K562 (cell line): ENCODE data around the gene CITED2. TPM values are rescaled to one million over a fixed set of nuclear protein-coding genes. Genes with fewer than 3 reads are reported as not detected.
A peak's percentile ranks its signal among the peaks of the same experiment; 100 is the strongest.

ENCODE experiments used
- ARNT ChIP-seq, 2 experiments: fragments of 450-650 bp; IDR thresholded peaks; 2 replicates each; pipeline ENCODE4 v1.6.1; 2016; ENCODE audit warnings: mild to moderate bottlenecking in 1 of 2
- CC2D1A ChIP-seq: fragments of 450-650 bp; IDR thresholded peaks from 2 replicates; pipeline ENCODE4 v1.6.1; 2017; ENCODE audit warnings: mild to moderate bottlenecking
- CSDE1 ChIP-seq, 2 experiments: fragments of 450-650 bp; IDR thresholded peaks; 2 replicates each; pipeline ENCODE4 v1.6.1; 2016; ENCODE audit warnings: mild to moderate bottlenecking in 1 of 2
- CTCF ChIP-seq, 3 experiments: IDR thresholded peaks in 2 of 3; conservative IDR thresholded peaks in 1 of 3; 2 replicates each; pipeline ENCODE4 v1.5.1; 2011 to 2012; ENCODE audit warnings: low read length in 3 of 3, mild to moderate bottlenecking in 3 of 3, control low read depth in 2 of 3, improper control_type of control experiment in 1 of 3, inconsistent platforms in 1 of 3, low read depth in 1 of 3, mixed read lengths in 1 of 3, moderate library complexity in 1 of 3; ENCODE audit not compliant: insufficient read depth in 2 of 3
- E2F3 ChIP-seq: fragments of 250-450 bp; sonication (Bioruptor Pico); IDR thresholded peaks from 2 replicates; pipeline ENCODE4 v1.4.0; 2020; ENCODE audit warnings: mild to moderate bottlenecking
- EP400 ChIP-seq: fragments of 450-650 bp; IDR thresholded peaks from 2 replicates; pipeline ENCODE4 v1.6.1; 2017; ENCODE audit warnings: antibody characterized with exemption, mild to moderate bottlenecking, moderate library complexity
- HMG20B ChIP-seq: fragments of 250-450 bp; sonication (Bioruptor Pico); IDR thresholded peaks from 2 replicates; pipeline ENCODE4 v1.5.0; 2021; ENCODE audit warnings: mild to moderate bottlenecking
- MAFK ChIP-seq: IDR thresholded peaks from 2 replicates; pipeline ENCODE4 v1.6.1; 2011; ENCODE audit warnings: low read length, improper control_type of control experiment
- MEF2D ChIP-seq: conservative IDR thresholded peaks from 2 replicates; pipeline ENCODE4 v1.6.1; 2016; ENCODE audit warnings: low read depth, missing genetic modification characterization, missing compliant biosample characterization
- NFATC3 ChIP-seq: fragments of 450-650 bp; IDR thresholded peaks from 2 replicates; pipeline ENCODE4 v1.6.1; 2017; ENCODE audit warnings: mild to moderate bottlenecking
- POLR2AphosphoS5 ChIP-seq: IDR thresholded peaks from 2 replicates; pipeline ENCODE4 v1.6.1; 2011; ENCODE audit warnings: mild to moderate bottlenecking, low read depth, low read length, moderate library complexity; ENCODE audit not compliant: control insufficient read depth, insufficient read depth
- POLR2H ChIP-seq: IDR thresholded peaks from 2 replicates; pipeline ENCODE4 v1.6.1; 2016; ENCODE audit warnings: missing genetic modification characterization, low read depth, mild to moderate bottlenecking, control low read depth, missing compliant biosample characterization, moderate library complexity
- PURB ChIP-seq: sonication (generic); formaldehyde crosslinking; IDR thresholded peaks from 2 replicates; pipeline ENCODE4 v1.9.0; 2021; ENCODE audit warnings: low read depth, mild to moderate bottlenecking, missing genetic modification reagents
- RAD51 ChIP-seq: fragments of 450-650 bp; IDR thresholded peaks from 2 replicates; pipeline ENCODE4 v1.7.1; 2016; ENCODE audit warnings: low read depth, mild to moderate bottlenecking, borderline replicate concordance
- ZNF134 ChIP-seq: fragments of 250-450 bp; sonication (Bioruptor Pico); conservative IDR thresholded peaks from 2 replicates; pipeline ENCODE4 v1.4.0; 2020
- ZNF23 ChIP-seq: fragments of 250-450 bp; sonication (Bioruptor Pico); IDR thresholded peaks from 2 replicates; pipeline ENCODE4 v1.4.0; 2020; ENCODE audit warnings: mild to moderate bottlenecking
- ZNF232 ChIP-seq: sonication (generic); formaldehyde crosslinking; IDR thresholded peaks from 2 replicates; pipeline ENCODE4 v1.8.0; 2022; ENCODE audit warnings: mild to moderate bottlenecking, missing genetic modification reagents
- polyA plus RNA-seq, 8 experiments: library from polyadenylated mRNA; depleted of rRNA in 4 of 8; stranded (reverse) in 5 of 8; unstranded in 3 of 8; fragments of >200 nt; fragmentation: Nextera tagmentation in 2 of 8; fragmentation: Illumina TruSeq in 1 of 8; extraction: Ambion mirVana in 2 of 8; extraction: Trizol in 1 of 8; gene quantifications; 2 replicates each; pipeline versions ENCODE4 v1.2.1 to v1.2.3, GENCODE V29; 2011 to 2014; ENCODE audit warnings: inconsistent platforms in 1 of 8, missing spikeins in 1 of 8
- total RNA-seq, 7 experiments: library from RNA; depleted of rRNA in 6 of 7; stranded (reverse); fragments of >200 nt in 6 of 7; fragmentation: Illumina TruSeq in 2 of 7; extraction: Trizol in 2 of 7; gene quantifications; 2 replicates each; pipeline versions ENCODE4 v1.2.1 to v1.2.3, GENCODE V29; 2011 to 2021; ENCODE audit warnings: low replicate concordance in 1 of 7

CITED2 gene
- total and polyA plus RNA-seq, 9 of the 15 experiments (the other 6 are each of a cell fraction or from before 2014, with no cell fraction given): 0.21 to 86.1 (median 17.5) TPM

- no peak for TF ChIP-seq RAD51
- TF ChIP-seq CC2D1A: no peak
- no peak for TF ChIP-seq ZNF134 (CRISPR knock-in tag)
- 0 out of 4 replicates have a peak, but pooled peaks of 1 of the 2 experiments have one; percentile 15 for TF ChIP-seq CSDE1 (IDR thresholded peaks at IDR 0.05)
- no peak for TF ChIP-seq E2F3 (CRISPR knock-in tag)
- no peak for TF ChIP-seq ZNF232
- no peak for TF ChIP-seq MAFK
- no peak for TF ChIP-seq MEF2D (tag)
- no peak for TF ChIP-seq EP400
- no peak for TF ChIP-seq NFATC3
- TF ChIP-seq POLR2AphosphoS5: no peak
- TF ChIP-seq CTCF (IDR thresholded peaks at IDR 0.05 in 2 of 3, conservative IDR thresholded peaks at IDR 0.05 in 1 of 3; ENCODE audit: insufficient read depth in 2 of 3, low read depth in 1 of 3, low read length in 3 of 3): peak; percentile 52 to 88 (median 54); a peak in 5 of 6 replicates
- no peak for TF ChIP-seq HMG20B
- no peak; a peak in 1 of 4 replicates for TF ChIP-seq ARNT (IDR thresholded peaks at IDR 0.05)
- no peak for TF ChIP-seq PURB (CRISPR knock-in tag)
- TF ChIP-seq ZNF23 (CRISPR knock-in tag): no peak
- TF ChIP-seq POLR2H (tag): 0 out of 2 replicates have a peak, but pooled peaks have one; percentile 39
- TF ChIP-seq, all 486 proteins: peak for 14
These were observed 10.0 kb downstream of the CITED2 start (continued) for GRCh38 chr6:139364302-139364981.
